Measurements from ENCODE around the gene CCDC150.

CCDC150 gene

GRCh38 chr2:196745711-196746110, 106.2 kb downstream of the CCDC150 start:
- Mint-ChIP-seq H3K9me3 (no peaks in the 10 kb centered on the region), H3K27ac (no peak overlapping the region), H3K4me3 (no peak overlapping the region), H3K4me1 (peaks cover 19% of the 10 kb centered on the region), H3K36me3 (peaks cover 6% of the 10 kb centered on the region), H3K27me3 (no peaks in the 10 kb centered on the region)
- DNase-seq, result no peak
- CTCF ChIA-PET, result no interaction called here

- peaks cover 4% of the 10 kb centered on the region for H3K36me3 Mint-ChIP-seq
- no peaks in the 10 kb centered on the region for H3K27me3 Mint-ChIP-seq
- no peaks in the 10 kb centered on the region for H3K9me3 Mint-ChIP-seq
- no peak for DNase-seq
- H3K4me3 Mint-ChIP-seq, result no peak overlapping the region
- H3K4me1 Mint-ChIP-seq, result peaks cover 26% of the 10 kb centered on the region
- H3K27ac Mint-ChIP-seq, result no peak overlapping the region
- CTCF ChIA-PET, result interaction anchor here (1.2 kb wide), 1 partner anchor 450 kb away, joined by 5 read pairs; no protein-coding TSS in a partner anchor
These were observed 107.9 kb downstream of the CCDC150 start for GRCh38 chr2:196747400-196747799.

GRCh38 chr2:196748123-196748522, 108.6 kb downstream of the CCDC150 start:
- Mint-ChIP-seq H3K36me3 (peaks cover 4% of the 10 kb centered on the region), H3K4me1 (peaks cover 26% of the 10 kb centered on the region), H3K9me3 (no peaks in the 10 kb centered on the region), H3K27me3 (no peaks in the 10 kb centered on the region), H3K27ac (peak overlapping the region; percentile 24), H3K4me3 (no peak overlapping the region)
- CTCF ChIA-PET, result interaction anchor here (0.9 to 1.2 kb wide), 2 partner anchors 15 to 450 kb away, joined by 3 to 5 read pairs; no protein-coding TSS in a partner anchor
- no peak for DNase-seq

- Mint-ChIP-seq H3K4me3 (no peak overlapping the region), H3K27me3 (no peaks in the 10 kb centered on the region), H3K36me3 (peaks cover 9% of the 10 kb centered on the region), H3K9me3 (peaks cover 13% of the 10 kb centered on the region), H3K27ac (peak overlapping the region; percentile 33), H3K4me1 (peaks cover 26% of the 10 kb centered on the region)
- CTCF ChIA-PET, result interaction anchor here (0.8 to 1.6 kb wide), 22 partner anchors 9 to 653 kb away, joined by 3 to 15 read pairs (median 3); partner anchors contain the start of gene GTF3C3
- DNase-seq, result no peak
These were observed 110.9 kb downstream of the CCDC150 start for GRCh38 chr2:196750291-196750923.

GRCh38 chr2:196750977-196751631, 111.6 kb downstream of the CCDC150 start:
- Mint-ChIP-seq H3K27ac (peak overlapping the region; percentile 31), H3K4me1 (peaks cover 26% of the 10 kb centered on the region), H3K4me3 (no peak overlapping the region), H3K9me3 (peaks cover 20% of the 10 kb centered on the region), H3K36me3 (peaks cover 15% of the 10 kb centered on the region), H3K27me3 (no peaks in the 10 kb centered on the region)
- peak; percentile 79 for DNase-seq
- CTCF ChIA-PET, result interaction anchor here (0.6 to 1.6 kb wide), 27 partner anchors 9 to 654 kb away, joined by 3 to 15 read pairs (median 3); partner anchors contain the start of gene GTF3C3

- H3K4me1 Mint-ChIP-seq, result peaks cover 2% of the 10 kb centered on the region
These were observed 119.2 kb downstream of the CCDC150 start for GRCh38 chr2:196758474-196759377.

GRCh38 chr2:196759378-196759706, 119.8 kb downstream of the CCDC150 start:
- Mint-ChIP-seq H3K36me3 (peaks cover 47% of the 10 kb centered on the region), H3K4me3 (no peak overlapping the region)
- CTCF ChIA-PET, result interaction anchor here (0.8 kb wide), 1 partner anchor 8 kb away, joined by 5 read pairs; no protein-coding TSS in a partner anchor

More at GRCh38 chr2:196758474-196759377, 119.2 kb downstream of the CCDC150 start:
- Mint-ChIP-seq H3K27ac (peak overlapping the region; percentile 46), H3K36me3 (peaks cover 41% of the 10 kb centered on the region), H3K9me3 (peaks cover 35% of the 10 kb centered on the region), H3K27me3 (no peaks in the 10 kb centered on the region), H3K4me3 (no peak overlapping the region)
- CTCF ChIA-PET, result interaction anchor here (0.6 to 2.4 kb wide), 4 partner anchors 111 to 426 kb away, joined by 3 to 5 read pairs (median 4); no protein-coding TSS in a partner anchor
- no peak for DNase-seq

GRCh38 chr2:196767101-196767500, 127.6 kb downstream of the CCDC150 start:
- no peak for DNase-seq
- H3K27ac Mint-ChIP-seq, result no peak overlapping the region
- H3K27me3 Mint-ChIP-seq, result no peaks in the 10 kb centered on the region
- no peaks in the 10 kb centered on the region for H3K9me3 Mint-ChIP-seq
- no peaks in the 10 kb centered on the region for H3K4me1 Mint-ChIP-seq
- H3K4me3 Mint-ChIP-seq, result no peak overlapping the region
- H3K36me3 Mint-ChIP-seq, result peaks cover 53% of the 10 kb centered on the region
- CTCF ChIA-PET, result interaction anchor here (1.5 kb wide), 1 partner anchor 16 kb away, joined by 5 read pairs; no protein-coding TSS in a partner anchor

More at GRCh38 chr2:196759378-196759706, 119.8 kb downstream of the CCDC150 start:
- peaks cover 30% of the 10 kb centered on the region for H3K9me3 Mint-ChIP-seq
- H3K27ac Mint-ChIP-seq, result peak overlapping the region; percentile 46
- no peaks in the 10 kb centered on the region for H3K27me3 Mint-ChIP-seq
- DNase-seq, result no peak
- peaks cover 2% of the 10 kb centered on the region for H3K4me1 Mint-ChIP-seq

Measured in activated naive CD4-positive, alpha-beta T cell treated with anti-CD3 and anti-CD28 coated beads, Interleukin-2, amount 10 ng/mL, durations not matched to agents 7 days and 5 days (primary cell).